Activated naive CD8-positive, alpha-beta T cell treated with anti-CD3 and anti-CD28 coated beads, Interleukin-2, amount 50 U/mL, for 16 hours (primary cell): Measurements from ENCODE around the gene THADA.

Experiments used
- DNase-seq: peaks from one replicate; pipeline ENCODE4 v3.0.0-alpha.2; 2020; ENCODE audit warnings: low read depth, low spot score

THADA gene

GRCh38 chr2:43328133-43328532 lies 267.7 kb downstream of the THADA start:
- no peak for DNase-seq

- no peak for DNase-seq
Observed at GRCh38 chr2:43327119-43327518, 268.7 kb downstream of the THADA start.

- no peak for DNase-seq
Observed at GRCh38 chr2:43326101-43326825, 269.6 kb downstream of the THADA start.

- no peak for DNase-seq
Observed at GRCh38 chr2:43325107-43325811, 270.6 kb downstream of the THADA start.

GRCh38 chr2:43324259-43325106 lies 271.4 kb downstream of the THADA start:
- no peak for DNase-seq

- no peak for DNase-seq
Observed at GRCh38 chr2:43323857-43324256, 272.0 kb downstream of the THADA start.

- DNase-seq = no peak
Observed at GRCh38 chr2:43321446-43321845, 274.4 kb downstream of the THADA start.

GRCh38 chr2:43319541-43319940 lies 276.3 kb downstream of the THADA start:
- no peak for DNase-seq

GRCh38 chr2:43318791-43319190 lies 277.0 kb downstream of the THADA start:
- DNase-seq = no peak

GRCh38 chr2:43317680-43318079 lies 278.2 kb downstream of the THADA start:
- no peak for DNase-seq

- DNase-seq = no peak
Observed at GRCh38 chr2:43317194-43317593, 278.6 kb downstream of the THADA start.

GRCh38 chr2:43315482-43315881 lies 280.4 kb downstream of the THADA start:
- no peak for DNase-seq

GRCh38 chr2:43314299-43314927 lies 281.4 kb downstream of the THADA start:
- DNase-seq = no peak

GRCh38 chr2:43313642-43314017 lies 282.2 kb downstream of the THADA start:
- DNase-seq = no peak

GRCh38 chr2:43312755-43313641 lies 282.8 kb downstream of the THADA start:
- DNase-seq = no peak

GRCh38 chr2:43311276-43311675 lies 284.6 kb downstream of the THADA start:
- DNase-seq = no peak

- DNase-seq = no peak
Observed at GRCh38 chr2:43309935-43310334, 285.9 kb downstream of the THADA start.

GRCh38 chr2:43307973-43308372 lies 287.9 kb downstream of the THADA start:
- DNase-seq = no peak

- DNase-seq = no peak
Observed at GRCh38 chr2:43307046-43307445, 288.8 kb downstream of the THADA start.

- no peak for DNase-seq
Observed at GRCh38 chr2:43306197-43306596, 289.6 kb downstream of the THADA start.

- no peak for DNase-seq
Observed at GRCh38 chr2:43305517-43305916, 290.3 kb downstream of the THADA start.
